ENCODE measurements around the gene ACTL9.
"Not testable (repeated sequence)": the region's sequence is repeated elsewhere in the genome, so short reads cannot be mapped to it uniquely, and the experiment has no call there.

ACTL9 gene, protein sequence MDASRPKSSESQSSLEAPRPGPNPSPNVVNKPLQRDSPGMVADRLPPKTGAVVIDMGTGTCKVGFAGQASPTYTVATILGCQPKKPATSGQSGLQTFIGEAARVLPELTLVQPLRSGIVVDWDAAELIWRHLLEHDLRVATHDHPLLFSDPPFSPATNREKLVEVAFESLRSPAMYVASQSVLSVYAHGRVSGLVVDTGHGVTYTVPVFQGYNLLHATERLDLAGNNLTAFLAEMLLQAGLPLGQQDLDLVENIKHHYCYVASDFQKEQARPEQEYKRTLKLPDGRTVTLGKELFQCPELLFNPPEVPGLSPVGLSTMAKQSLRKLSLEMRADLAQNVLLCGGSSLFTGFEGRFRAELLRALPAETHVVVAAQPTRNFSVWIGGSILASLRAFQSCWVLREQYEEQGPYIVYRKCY

GRCh38 chr19:8698433-8699063 is at the start of gene ACTL9:
Gene ACTL9, minus strand, starts transcription at chr19:8698795. Its CDS starts 94 bp downstream, at chr19:8698701.
- no peak for DNase-seq

DNA sequence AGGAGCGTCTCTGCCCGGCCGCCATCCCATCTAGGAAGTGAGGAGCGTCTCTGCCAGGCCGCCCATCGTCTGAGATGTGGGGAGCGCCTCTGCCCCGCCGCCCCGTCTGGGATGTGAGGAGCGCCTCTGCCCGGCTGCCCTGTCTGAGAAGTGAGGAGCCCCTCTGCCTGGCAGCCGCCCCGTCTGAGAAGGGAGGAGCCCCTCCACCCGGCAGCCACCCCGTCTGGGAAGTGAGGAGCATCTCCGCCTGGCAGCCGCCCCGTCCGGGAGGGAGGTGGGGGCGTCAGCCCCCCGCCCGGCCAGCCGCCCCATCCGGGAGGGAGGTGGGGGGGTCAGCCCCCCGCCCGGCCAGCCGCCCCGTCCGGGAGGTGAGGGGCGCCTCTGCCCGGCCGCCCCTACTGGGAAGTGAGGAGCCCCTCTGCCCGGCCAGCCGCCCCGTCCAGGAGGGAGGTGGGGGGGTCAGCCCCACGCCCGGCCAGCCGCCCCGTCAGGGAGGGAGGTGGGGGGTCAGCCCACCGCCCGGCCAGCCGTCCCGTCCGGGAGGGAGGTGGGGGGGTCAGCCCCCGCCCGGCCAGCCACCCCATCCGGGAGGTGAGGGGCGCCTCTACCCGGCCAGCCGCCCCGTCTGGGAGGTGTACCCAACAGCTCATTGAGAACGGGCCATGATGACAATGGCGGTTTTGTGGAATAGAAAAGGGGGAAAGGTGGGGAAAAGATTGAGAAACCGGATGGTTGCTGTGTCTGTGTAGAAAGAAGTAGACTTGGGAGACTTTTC is 40.9 kb upstream of the ACTL9 start:
- not testable (repeated sequence) for DNase-seq

DNA sequence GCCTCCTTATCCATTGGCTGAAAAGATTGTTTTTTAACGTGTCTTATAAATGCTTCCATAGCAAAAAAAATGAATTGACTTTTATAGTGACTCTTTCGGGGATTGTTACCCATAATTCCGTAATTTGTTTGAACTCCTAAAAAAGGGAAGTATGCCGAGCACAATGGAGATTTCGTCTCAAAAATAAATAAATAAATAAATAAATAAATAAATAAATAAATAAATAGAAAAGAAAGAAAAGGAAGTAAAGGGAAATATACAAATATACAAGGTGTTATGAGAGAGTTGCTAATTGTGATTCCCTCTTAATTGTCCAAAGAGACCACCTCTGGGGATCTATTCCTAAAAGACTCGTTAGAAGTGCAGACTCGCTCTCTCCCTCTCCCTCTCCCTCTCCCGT is 39.8 kb upstream of the ACTL9 start:
- DNase-seq, result no peak

GRCh38 chr19:8731428-8732169 is 33.0 kb upstream of the ACTL9 start:
- no peak for DNase-seq

DNA sequence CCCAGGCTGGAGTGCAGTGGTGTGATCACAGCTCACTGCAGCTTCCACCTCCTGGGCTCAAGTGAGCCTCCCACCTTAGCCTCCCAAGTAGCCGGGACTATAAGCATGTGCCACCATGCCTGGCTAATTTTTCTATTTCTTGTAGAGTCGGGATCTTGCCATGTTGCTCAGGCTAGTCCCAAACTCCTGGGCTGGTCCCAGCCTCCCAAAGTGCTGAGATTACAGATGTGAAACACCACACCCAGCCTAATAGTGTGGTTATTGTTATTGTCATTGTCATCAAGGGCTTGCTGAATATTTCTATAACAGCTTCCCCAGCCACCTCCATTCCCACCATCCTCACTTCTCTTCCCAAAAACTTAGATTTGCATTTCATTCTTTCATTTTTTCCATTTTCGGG is 25.7 kb upstream of the ACTL9 start:
- no peak for DNase-seq

- DNase-seq, result no peak
Measured at GRCh38 chr19:8722032-8722431, 23.4 kb upstream of the ACTL9 start.

DNA sequence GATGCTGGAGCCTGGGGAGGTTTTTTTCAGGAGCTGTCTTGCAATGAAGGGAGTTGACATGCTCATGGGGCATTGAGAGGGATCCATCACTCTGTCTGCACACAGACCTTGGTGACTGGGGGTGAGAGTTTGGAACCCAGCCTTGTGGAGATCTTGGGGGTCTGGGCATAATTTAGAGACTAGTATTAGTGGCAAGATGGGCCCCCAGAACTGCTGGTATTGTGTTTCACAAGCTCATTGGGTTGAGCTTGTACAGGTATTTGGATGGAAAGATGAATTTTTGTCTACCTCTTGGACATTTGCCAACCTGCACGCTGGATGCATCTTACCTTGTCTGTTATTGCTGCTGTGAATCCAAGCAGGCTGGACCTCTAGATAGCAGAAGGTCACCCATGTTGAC is 22.7 kb upstream of the ACTL9 start, which contains the start of gene OR2Z1:
TSS of gene OR2Z1 (plus strand) at position 301 of the 400 bp plus-strand sequence. CDS start 9,395 bp downstream, outside the sequence.
- DNase-seq, result no peak

GRCh38 chr19:8710337-8710736 is 11.7 kb upstream of the ACTL9 start:
- not testable (repeated sequence) for DNase-seq

DNA sequence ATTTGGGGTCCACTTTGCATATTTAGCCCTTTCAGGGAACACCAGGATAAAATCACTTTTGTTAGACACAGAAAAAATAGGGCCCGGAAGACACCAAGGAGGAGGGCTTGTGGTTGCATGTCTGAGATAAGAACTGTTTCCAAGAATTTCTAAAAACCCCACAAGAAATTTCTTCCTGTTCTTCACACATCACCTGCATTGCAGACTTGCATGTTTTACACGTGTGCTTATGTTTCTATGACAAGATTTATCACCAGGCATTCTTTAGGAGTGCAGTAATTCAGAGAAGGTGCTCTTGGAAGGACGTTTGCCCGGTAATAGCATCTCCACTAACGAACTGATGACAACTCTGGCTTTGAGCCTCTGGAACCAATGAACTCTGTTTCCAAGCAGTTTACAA is 7.1 kb upstream of the ACTL9 start:
- DNase-seq, result no peak

DNA sequence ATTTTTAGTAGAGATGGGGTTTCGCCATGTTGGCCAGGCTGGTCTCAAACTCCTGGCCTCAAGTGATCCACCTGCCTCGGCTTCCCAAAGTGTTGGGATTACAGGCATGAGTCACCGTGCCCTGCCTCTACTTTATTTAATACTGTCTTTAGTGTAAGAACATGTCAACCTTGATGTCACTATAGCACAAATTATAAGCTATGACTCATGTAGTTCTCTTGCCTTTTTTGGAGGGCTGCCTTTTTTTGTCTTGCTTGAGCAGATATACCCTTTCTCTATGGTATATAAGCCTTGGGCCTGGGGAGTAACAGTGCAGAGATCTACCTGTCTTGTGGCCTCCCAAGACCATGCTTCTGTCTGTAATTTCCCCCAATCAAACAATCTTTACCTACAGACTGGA is 6.7 kb upstream of the ACTL9 start:
- not testable (repeated sequence) for DNase-seq

- DNase-seq, result no peak
Measured at GRCh38 chr19:8703223-8703622, 4.6 kb upstream of the ACTL9 start.

DNA sequence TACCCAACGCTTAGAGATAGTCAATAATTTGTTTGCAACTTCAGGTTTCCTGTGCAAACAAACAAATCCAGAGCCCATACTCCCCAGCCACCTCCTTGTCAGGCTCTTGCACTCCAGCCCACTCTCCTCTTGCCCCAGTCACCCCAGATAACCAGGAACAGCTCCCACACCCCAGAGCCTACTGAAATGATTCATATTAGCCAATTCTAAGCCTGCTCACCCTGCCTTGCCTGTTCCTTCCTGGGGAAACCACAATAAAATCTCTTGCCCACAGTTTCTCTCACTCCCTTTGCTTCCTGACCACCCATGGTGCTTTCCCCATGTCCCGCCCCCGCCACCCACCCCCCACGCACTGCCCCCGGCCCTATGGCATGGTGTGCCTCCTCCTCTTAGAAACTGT is 3.8 kb upstream of the ACTL9 start:
- DNase-seq, result no peak

- no peak for DNase-seq
Measured at GRCh38 chr19:8700956-8701355, 2.4 kb upstream of the ACTL9 start.

DNA sequence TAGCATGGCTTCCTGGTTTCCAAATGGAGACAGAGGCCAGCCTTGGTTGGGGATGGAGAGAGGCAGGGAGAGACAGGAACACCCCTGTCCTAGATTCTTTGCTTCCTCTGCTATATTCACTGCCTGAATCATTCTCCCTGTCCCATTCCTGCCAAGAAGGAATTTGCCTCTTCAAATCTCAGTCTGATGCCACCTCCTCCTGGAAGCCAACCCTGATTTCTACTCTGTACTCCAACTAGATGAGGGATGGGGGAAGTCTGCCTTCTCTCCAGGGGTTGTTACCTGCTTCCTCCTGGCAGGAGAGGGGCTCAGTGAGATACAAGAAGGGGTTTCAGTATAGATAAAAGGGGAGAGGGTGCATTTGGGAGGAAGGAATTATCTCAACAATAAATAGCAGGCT is 1.3 kb upstream of the ACTL9 start:
- no peak for DNase-seq

DNA sequence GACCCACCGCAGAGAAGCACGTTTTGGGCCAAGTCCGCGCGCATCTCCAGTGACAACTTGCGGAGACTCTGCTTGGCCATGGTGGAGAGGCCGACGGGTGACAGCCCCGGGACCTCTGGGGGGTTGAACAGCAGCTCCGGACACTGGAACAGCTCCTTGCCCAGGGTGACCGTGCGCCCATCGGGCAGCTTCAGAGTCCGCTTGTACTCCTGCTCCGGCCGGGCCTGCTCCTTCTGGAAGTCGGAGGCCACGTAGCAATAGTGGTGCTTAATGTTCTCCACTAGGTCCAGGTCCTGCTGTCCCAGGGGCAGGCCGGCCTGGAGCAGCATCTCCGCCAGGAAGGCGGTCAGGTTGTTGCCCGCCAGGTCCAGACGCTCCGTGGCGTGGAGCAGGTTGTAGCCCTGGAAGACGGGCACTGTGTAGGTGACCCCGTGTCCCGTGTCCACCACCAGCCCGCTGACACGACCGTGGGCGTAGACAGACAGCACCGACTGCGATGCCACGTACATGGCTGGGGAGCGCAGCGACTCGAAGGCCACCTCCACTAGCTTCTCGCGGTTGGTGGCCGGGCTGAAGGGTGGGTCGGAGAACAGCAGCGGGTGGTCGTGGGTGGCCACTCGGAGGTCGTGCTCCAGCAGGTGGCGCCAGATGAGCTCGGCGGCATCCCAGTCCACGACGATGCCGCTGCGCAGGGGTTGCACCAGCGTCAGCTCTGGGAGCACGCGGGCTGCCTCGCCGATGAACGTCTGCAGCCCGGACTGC is 743 bp downstream of the ACTL9 start:
- no peak for DNase-seq

DNA sequence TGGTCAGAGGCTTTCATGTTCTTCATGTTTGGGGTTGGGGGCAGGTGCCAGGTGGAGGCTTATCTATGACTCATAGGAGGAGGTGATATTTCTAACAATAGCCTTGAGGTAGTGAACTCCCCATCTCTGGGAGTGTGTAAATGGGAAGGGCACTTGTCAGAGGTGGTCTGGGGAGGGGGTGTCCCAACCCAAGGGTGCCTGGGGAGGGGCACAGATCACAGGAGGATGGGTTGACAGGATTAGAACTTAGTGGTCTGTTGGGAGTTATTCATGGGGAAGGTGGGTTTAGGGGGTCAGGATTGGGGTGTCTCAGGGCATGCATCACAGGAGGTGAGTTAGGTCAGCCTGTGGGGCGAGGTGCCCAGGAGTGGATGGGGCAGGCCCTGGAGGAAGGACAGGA is 1.6 kb downstream of the ACTL9 start:
- DNase-seq, result no peak

GRCh38 chr19:8695911-8696310 is 2.7 kb downstream of the ACTL9 start:
- no peak for DNase-seq

GRCh38 chr19:8695501-8695900 is 3.1 kb downstream of the ACTL9 start:
- no peak for DNase-seq

- DNase-seq, result no peak
Measured at GRCh38 chr19:8690753-8691539, 7.6 kb downstream of the ACTL9 start.

DNA sequence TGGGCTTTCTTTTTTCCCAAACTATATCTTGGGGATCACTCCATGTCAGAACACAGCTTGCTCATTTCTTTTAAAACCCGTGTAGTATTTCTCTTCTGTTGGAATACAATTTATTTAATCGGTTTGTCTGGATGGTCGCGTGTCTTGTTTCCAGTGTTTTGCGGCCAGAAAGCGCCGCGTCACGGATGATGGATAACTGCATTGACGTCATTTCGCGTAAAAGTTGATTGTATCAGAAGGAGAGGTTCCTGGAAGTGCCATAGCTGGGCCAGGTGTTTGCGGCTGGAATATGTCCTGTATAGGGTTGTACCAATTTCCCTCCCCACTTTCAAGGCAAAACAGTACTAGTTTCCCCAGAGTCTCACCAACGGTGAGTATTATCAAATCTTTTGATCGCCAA is 9.7 kb downstream of the ACTL9 start:
- no peak for DNase-seq

GRCh38 chr19:8686549-8686948 is 12.0 kb downstream of the ACTL9 start:
- no peak for DNase-seq
